DMS79 (cell line): ENCODE measurements around the gene ERICH6B.

Experiments
- DNase-seq: peaks from one replicate; lab custom pipeline; 2025; lab: John Stamatoyannopoulos, UW

Gene ERICH6B

GRCh38 chr13:45542391-45542790 is 73.1 kb downstream of the ERICH6B start:
- DNase-seq, result no peak

DNA sequence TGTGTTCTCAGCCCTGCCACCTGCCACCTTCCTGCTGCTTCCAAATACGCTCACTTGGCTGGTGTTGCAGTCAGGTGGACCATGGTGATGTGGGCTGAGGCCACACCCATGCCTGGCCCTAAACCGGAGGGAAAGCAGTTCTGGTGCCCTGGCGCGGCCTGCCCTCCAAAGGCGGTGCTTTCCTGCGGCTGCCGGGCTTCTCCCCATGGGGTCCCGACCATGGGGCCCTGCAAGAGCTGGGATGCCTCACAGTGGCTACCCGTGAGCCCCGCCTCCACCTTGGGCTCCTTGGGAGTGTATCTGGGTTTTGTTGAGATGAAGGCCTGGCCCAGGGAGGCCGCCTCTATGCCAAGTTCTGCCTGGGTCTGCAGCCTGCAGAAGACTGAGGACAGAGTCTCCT is 73.7 kb downstream of the ERICH6B start:
- no peak for DNase-seq

- no peak for DNase-seq
Measured at GRCh38 chr13:45540864-45541263, 74.7 kb downstream of the ERICH6B start.

DNA sequence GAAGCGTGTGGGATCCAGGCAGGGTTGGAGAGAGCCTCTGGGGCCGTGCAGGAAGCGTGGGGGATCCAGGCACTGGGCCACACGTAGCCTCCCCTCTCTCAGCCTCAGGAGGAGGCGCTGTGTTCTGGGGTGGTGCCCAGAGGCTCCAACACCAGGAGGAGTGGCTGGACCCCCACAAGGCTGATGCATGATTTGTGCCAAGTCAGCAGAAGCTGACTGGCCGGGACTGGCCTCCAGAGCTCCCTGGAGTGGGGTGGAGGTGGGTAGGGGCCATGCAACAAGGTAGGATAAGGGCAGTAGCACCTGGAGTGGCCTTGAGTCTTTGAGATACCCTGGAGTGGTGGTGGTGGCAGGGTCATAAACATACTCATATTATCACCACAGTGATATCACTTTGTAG is 75.3 kb downstream of the ERICH6B start:
- no peak for DNase-seq

- DNase-seq, result no peak
Measured at GRCh38 chr13:45538382-45538781, 77.2 kb downstream of the ERICH6B start.

- no peak for DNase-seq
Measured at GRCh38 chr13:45537516-45537915, 78.0 kb downstream of the ERICH6B start.

GRCh38 chr13:45536224-45536623 is 79.3 kb downstream of the ERICH6B start:
- no peak for DNase-seq

DNA sequence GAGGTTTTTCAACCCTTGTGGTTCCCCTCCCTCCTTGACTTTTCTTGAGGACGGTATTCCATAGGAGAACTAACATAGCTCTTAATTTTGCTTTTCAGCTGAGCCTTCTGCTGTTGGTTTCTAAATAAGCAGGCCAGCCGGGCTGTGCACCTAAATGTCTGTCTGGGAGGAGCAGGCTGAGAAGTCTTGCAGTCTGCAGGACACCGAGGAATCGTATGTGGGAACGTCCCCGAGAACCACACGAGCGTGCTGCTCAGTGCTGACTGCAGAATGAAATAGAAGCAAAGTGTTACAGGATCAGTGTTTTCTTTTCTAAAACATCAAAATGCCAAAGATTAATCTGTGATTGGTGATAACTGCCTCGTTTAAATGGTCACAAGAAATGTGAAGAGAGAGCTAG is 80.9 kb downstream of the ERICH6B start:
- no peak for DNase-seq

DNA sequence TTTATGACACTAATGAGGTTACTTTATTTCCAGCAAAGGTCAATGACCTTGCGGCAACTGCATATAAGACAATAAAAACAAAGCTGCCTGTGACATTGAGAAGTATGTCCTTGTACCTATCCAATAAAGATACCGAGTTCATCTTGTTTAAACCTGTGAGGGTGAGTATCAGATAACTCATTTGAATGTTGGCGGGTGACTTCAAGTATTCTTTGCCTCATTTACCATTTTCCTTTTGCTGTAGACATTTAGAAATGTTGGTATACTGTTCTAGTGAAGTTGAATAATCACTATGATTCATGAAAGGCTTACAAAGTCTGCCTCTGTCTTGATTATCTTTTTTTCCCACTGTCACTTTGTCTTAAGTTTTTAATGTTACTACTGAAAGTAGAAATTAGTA is 85.8 kb downstream of the ERICH6B start:
- DNase-seq, result no peak

GRCh38 chr13:45527699-45528462 is 87.7 kb downstream of the ERICH6B start:
- DNase-seq, result no peak

DNA sequence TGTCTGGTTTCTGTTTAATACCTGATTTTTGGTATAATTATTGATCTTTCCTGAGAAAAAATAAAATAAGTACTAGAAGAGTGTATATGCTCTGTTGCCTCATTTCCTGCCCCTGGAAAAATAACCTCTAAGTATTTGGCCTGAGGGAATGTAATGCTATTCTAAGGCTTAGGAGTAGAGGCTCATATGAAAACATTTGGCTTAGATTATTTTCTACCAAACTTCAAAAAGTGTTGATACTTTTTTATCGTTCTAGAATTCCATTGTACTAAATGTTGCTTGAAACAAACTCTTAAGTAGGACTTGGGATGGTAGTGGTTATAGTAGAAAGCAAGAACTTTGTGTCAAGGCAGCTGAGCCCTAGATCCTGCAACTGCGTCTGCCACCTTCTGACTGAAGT is 93.0 kb downstream of the ERICH6B start:
- no peak for DNase-seq

DNA sequence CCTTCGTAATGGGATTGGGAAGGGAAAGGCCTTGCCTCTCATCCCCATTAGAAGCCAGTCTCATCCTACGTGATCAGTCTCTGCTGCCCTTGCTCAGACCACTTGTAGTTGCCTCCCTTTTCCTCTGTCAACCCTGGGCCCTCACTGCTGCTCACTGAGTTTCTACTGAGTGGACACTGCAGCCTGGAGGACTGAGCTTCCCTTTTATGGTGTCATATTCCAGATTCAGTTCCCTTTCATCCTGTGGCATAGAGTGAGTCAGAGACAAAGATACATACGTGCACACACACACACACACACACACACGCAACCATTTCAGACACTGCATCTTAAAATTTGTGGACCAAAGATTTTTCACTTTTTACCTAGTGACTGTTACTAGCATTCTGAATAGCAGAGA is 94.2 kb downstream of the ERICH6B start:
- no peak for DNase-seq

- no peak for DNase-seq
Measured at GRCh38 chr13:45519493-45519892, 96.0 kb downstream of the ERICH6B start.

GRCh38 chr13:45518525-45519245 is 96.9 kb downstream of the ERICH6B start:
- DNase-seq, result no peak

DNA sequence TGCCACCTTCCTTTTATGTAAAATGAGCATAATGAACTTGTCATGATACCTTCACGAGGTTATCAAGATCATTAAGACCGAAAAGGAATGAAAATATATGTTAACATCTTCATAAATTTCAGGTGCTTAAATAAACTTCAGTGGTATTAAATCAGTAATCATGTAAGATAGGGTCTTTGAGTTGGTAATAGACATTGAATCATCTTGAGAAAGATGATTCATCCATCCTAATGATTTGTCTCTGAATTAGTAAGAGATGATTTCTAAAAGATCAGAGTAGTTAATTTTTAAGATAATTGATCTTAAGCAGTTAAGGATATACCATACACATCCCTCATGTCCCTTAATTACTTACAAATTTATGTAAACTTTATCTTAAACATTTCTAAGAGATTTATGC is 98.8 kb downstream of the ERICH6B start:
- no peak for DNase-seq

GRCh38 chr13:45512098-45512496 is 103.4 kb downstream of the ERICH6B start:
- DNase-seq, result no peak

GRCh38 chr13:45511310-45512097 is 104.0 kb downstream of the ERICH6B start:
- peak; percentile 22 for DNase-seq

DNA sequence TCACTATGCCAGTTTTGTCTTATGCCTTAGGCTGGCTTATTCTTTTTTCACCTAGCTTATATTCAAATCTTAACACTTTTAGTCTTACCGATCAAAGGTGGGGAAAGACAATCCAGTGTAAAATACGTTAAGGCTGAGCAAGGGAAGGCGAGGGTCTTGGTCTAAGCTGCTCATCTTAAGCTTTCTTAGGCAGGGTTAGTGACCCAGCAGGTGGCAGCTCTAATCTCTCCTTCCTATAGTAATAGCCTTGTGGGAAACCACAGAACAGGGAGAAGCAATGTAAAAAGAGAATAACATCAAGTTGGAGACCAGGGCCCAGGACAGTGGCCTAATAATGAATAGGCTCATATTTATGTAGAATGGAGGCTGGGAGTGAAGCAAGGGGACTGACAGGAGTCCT is 104.9 kb downstream of the ERICH6B start:
- no peak for DNase-seq

- DNase-seq, result no peak
Measured at GRCh38 chr13:45508776-45509175, 106.8 kb downstream of the ERICH6B start.

DNA sequence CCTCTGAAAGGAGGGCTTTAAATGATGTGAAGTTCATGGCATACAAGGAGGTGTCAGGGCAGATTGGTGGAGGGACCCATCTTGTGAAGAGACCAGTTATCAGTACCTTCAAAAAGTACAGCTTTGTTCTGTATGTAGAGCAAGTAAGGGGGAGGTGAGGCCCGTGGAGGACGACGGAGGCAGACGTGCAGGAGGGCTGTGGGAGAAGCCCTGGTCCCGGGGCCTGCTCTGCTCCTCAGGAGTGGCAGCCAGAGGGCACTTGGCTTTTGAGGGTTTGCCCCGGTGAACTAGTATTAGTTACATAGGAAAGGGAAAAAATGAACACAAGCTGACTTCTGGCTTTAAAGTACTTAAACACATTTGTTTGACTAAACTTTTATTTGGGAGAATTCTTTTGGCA is 108.7 kb downstream of the ERICH6B start:
- no peak for DNase-seq

GRCh38 chr13:45503658-45504057 is 111.9 kb downstream of the ERICH6B start:
- no peak for DNase-seq

GRCh38 chr13:45501175-45501526 is 114.4 kb downstream of the ERICH6B start:
- no peak for DNase-seq
